Progenitor cell of endocrine pancreas (in vitro differentiated cells): ENCODE results near the gene ASIC3. TPM values are rescaled to one million over a fixed set of nuclear protein-coding genes. Genes with fewer than 3 reads are reported as not detected.

ENCODE experiments used
- DNase-seq: peaks from one replicate; pipeline ENCODE4 v3.0.0; 2021; ENCODE audit warnings: low spot score; ENCODE audit not compliant: unreplicated experiment
- H3K27ac Mint-ChIP-seq: 2 replicates; pipeline ENCODE4 v1.8.0; 2021; ENCODE audit warnings: mild to moderate bottlenecking, moderate library complexity, mixed read lengths
- H3K27me3 Mint-ChIP-seq: 2 replicates; pipeline ENCODE4 v1.8.0; 2021; ENCODE audit warnings: mixed read lengths
- H3K36me3 Mint-ChIP-seq: 2 replicates; pipeline ENCODE4 v1.8.0; 2022; ENCODE audit warnings: mixed read lengths; ENCODE audit not compliant: insufficient read depth
- H3K4me1 Mint-ChIP-seq: 2 replicates; pipeline ENCODE4 v1.8.0; 2021; ENCODE audit warnings: low read depth, mixed read lengths
- H3K4me3 Mint-ChIP-seq: 2 replicates; pipeline ENCODE4 v1.8.0; 2021; ENCODE audit warnings: low read depth, mild to moderate bottlenecking, moderate library complexity, mixed read lengths
- H3K9me3 Mint-ChIP-seq: 2 replicates; pipeline ENCODE4 v1.8.0; 2021; ENCODE audit warnings: low read depth, mixed read lengths
- total RNA-seq: library from RNA; stranded (reverse); gene quantifications from 2 replicates; pipeline ENCODE4 v1.2.1, GENCODE V29; 2021
- TF ChIP-seq, protein P1 (sequence below): fragments of 200-600 bp; sonication (generic); IDR thresholded peaks from one replicate; pipeline ENCODE4 v1.5.0; 2021; ENCODE audit warnings: antibody characterized with exemption, mild to moderate bottlenecking; ENCODE audit not compliant: unreplicated experiment

Gene ASIC3
- total RNA-seq, 1 donor from 2014 or later: 5.1 TPM

DNA sequence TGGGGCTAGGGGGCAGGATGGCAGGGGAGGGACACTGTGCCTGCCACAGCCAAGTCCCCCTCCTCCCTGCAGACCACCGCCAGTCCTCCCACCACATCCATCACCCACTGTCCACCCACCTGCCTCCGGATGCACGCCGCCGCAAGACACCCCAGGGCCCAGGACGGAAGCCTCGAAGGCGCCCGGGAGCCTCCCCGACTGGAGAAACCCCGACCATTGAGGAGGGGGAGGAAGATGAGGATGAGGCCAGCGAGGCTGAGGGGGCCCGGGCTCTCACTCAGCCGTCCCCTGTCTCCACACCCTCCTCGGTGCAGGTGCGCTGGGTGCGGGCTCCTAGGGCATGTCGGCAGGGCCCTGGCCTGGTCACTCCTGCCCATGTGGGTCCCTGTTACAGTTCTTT, 16.1 kb downstream of the ASIC3 start:
- Mint-ChIP-seq H3K27ac (no peak overlapping the region), H3K4me3 (no peak overlapping the region), H3K36me3 (peaks cover 12% of the 10 kb centered on the region), H3K4me1 (peaks cover 17% of the 10 kb centered on the region), H3K9me3 (no peaks in the 10 kb centered on the region), H3K27me3 (no peaks in the 10 kb centered on the region)
- DNase-seq: no peak
- TF ChIP-seq, protein P1, sequence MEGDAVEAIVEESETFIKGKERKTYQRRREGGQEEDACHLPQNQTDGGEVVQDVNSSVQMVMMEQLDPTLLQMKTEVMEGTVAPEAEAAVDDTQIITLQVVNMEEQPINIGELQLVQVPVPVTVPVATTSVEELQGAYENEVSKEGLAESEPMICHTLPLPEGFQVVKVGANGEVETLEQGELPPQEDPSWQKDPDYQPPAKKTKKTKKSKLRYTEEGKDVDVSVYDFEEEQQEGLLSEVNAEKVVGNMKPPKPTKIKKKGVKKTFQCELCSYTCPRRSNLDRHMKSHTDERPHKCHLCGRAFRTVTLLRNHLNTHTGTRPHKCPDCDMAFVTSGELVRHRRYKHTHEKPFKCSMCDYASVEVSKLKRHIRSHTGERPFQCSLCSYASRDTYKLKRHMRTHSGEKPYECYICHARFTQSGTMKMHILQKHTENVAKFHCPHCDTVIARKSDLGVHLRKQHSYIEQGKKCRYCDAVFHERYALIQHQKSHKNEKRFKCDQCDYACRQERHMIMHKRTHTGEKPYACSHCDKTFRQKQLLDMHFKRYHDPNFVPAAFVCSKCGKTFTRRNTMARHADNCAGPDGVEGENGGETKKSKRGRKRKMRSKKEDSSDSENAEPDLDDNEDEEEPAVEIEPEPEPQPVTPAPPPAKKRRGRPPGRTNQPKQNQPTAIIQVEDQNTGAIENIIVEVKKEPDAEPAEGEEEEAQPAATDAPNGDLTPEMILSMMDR: no peak

DNA sequence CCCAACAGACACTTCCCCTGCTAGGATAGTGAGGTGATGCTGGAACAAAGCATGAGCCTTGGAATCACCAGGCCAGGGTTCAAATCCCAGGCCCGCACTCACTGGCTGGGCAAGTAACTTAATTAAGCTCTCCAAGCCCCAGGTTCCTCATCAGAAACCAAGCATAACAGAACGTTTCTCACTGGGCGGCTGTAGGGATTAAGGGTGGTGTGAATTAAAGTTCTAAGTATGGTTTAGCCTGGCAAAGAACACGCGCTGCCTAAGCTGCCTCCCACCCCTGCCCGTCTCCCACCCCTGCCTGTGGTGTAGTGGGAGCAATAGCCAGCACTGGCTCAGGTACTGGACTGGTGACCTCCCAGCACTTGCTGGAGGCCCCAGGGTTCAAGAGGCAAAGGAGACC, 16.7 kb downstream of the ASIC3 start:
- H3K27ac Mint-ChIP-seq: no peak overlapping the region
- no peak overlapping the region for H3K4me3 Mint-ChIP-seq
- no peak for DNase-seq
- peaks cover 17% of the 10 kb centered on the region for H3K4me1 Mint-ChIP-seq
- H3K36me3 Mint-ChIP-seq: peaks cover 12% of the 10 kb centered on the region
- no peaks in the 10 kb centered on the region for H3K9me3 Mint-ChIP-seq
- no peaks in the 10 kb centered on the region for H3K27me3 Mint-ChIP-seq
- TF ChIP-seq, protein P1: no peak

DNA sequence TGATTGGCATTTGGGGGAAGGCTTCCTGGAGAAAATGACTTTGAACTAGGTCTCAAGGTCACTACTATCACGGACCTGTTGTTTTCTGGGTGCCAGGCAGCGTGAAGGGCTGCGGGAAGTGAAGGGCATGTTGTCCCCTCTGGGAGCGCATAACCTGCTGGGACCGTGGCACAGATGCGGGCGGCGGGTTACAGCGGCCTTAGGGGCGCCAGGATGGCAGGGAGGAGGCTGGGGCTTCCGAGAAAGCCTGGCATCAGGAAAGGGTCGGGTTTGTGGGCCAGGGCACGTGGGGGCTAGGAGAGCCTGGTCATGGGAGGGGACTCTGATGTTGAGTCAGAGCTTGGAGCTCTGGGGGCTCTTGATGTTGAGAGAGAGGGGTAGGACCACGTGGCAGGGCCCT, 17.2 kb downstream of the ASIC3 start:
- no peak for DNase-seq
- Mint-ChIP-seq H3K4me3 (no peak overlapping the region), H3K36me3 (peaks cover 12% of the 10 kb centered on the region), H3K4me1 (peaks cover 17% of the 10 kb centered on the region), H3K27ac (no peak overlapping the region), H3K9me3 (no peaks in the 10 kb centered on the region), H3K27me3 (no peaks in the 10 kb centered on the region)
- TF ChIP-seq, protein P1: no peak

DNA sequence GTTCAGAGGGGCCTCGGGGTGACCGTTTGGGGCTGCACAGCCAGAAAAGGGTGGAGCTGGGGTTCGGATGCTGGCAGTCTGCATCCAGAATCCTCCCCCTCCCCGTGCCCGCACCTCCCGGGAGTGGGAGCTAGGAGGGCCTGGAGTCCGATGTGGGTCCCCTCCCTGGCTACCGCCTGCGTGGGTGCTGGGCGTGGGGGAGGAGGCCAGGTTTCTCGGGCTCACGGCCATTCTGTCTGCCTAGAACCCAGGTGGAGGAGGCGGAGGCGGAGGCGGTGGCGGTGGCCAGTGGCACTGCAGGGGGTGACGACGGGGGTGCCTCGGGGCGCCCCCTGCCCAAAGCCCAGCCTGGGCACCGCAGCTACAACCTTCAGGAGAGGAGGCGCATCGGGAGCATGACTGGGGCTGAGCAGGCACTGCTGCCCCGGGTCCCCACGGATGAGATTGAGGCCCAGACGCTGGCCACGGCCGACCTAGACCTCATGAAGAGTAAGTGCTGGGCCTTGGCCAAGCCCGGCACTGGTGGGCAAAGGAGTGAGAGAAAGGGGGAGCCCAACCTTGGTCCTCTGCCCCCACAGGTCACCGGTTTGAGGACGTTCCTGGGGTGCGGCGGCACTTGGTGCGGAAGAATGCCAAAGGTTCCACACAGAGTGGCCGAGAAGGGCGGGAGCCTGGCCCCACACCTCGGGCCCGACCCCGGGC, 18.1 kb downstream of the ASIC3 start:
- TF ChIP-seq, protein P1: no peak
- no peaks in the 10 kb centered on the region for H3K27me3 Mint-ChIP-seq
- DNase-seq: no peak
- no peak overlapping the region for H3K27ac Mint-ChIP-seq
- no peaks in the 10 kb centered on the region for H3K9me3 Mint-ChIP-seq
- H3K4me3 Mint-ChIP-seq: no peak overlapping the region
- H3K36me3 Mint-ChIP-seq: peaks cover 12% of the 10 kb centered on the region
- peaks cover 11% of the 10 kb centered on the region for H3K4me1 Mint-ChIP-seq

DNA sequence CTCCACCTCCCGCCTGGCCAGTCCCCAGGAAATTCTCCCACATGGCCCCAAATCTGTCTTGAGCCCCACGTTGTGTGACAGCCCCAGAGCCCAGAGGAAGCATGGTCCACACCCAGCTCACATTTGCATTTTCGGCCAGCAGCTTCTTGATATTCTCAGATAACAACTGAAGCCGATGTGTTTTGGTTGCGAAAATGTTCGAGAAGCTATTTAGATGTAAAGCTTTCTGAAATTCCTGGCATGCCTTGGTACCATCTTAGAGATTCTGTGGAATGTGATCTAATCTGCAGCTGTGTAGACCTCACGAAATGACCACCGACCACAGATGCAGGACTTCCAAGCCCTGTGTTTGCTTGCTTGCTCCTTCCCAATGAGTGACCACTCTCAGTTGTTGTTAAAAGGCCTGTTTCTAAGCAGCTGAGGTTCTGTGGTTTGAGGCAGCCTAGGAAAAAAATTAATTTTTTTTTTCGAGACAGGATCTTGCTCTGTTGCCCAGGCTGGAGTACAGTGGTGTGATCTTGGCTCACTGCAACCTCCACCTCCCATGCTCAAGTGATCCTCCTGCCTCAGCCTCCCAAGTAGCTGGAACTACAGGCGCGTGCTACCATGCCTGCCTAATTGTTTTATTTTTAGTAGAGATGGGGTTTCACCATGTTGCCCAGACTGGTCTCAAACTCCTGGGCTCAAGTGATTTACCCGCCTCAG, 19.9 kb downstream of the ASIC3 start:
- Mint-ChIP-seq H3K4me1 (peaks cover 5% of the 10 kb centered on the region), H3K9me3 (no peaks in the 10 kb centered on the region), H3K4me3 (no peak overlapping the region), H3K27me3 (no peaks in the 10 kb centered on the region), H3K36me3 (peaks cover 15% of the 10 kb centered on the region), H3K27ac (no peak overlapping the region)
- no peak for DNase-seq
- TF ChIP-seq, protein P1: no peak
